HG03469 (cell line): ENCODE data around the gene PNPLA6.

ENCODE experiments used
- ATAC-seq: cut with Tn5 transposase; IDR thresholded peaks from one replicate; pipeline ENCODE4 v1.9.1; 2021; ENCODE audit warnings: mild to moderate bottlenecking, moderate library complexity, moderate number of reproducible peaks; ENCODE audit not compliant: unreplicated experiment

PNPLA6 gene

DNA sequence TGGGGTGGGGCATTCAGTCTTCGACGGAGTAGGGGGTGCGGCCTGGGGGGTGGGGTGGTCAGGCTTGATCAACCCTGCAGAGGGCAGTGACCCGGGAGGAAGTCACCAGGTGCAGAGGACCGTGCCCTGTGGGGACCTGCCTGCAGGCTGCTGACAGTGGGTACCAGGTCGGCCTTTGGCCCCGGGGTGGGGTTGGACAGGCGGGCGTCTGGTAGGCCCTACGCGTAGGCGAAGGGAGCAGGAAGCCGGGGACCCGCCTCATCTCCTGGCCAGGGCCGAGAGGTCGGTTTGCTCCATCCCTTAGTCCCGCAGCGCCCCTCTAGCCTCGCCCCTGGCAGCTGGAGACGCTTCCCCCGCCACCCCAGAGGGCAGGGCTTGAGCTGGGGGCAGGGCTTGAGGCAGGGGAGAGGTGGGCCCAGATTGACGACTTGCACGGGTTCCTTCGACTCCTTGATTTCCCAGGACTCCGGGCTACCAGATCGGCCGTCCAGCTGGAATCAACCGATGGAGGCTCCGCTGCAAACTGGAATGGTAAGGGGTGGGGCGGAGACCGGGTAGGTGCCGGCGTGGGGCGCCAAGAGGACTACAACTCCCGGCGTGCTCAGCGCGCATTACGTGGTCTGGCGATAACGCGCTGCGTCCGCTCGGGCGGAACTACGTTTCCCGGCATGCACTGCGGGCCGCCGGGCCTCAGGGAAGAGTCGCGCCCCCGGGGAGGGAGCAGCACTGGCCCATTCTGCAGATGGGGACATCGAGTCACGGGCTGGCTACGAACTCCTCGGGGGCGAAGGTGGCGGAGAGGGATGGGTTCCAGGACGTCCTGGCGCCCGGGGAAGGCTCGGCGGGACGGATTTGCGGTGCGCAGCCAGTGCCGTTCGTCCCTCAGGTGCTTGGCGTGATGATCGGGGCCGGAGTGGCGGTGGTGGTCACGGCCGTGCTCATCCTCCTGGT is at the start of gene PNPLA6:
TSS of gene PNPLA6 (plus strand) at position 671 of the 951 bp plus-strand sequence. CDS start at position 743, 72 bp downstream.
- peak; percentile 62 for ATAC-seq

DNA sequence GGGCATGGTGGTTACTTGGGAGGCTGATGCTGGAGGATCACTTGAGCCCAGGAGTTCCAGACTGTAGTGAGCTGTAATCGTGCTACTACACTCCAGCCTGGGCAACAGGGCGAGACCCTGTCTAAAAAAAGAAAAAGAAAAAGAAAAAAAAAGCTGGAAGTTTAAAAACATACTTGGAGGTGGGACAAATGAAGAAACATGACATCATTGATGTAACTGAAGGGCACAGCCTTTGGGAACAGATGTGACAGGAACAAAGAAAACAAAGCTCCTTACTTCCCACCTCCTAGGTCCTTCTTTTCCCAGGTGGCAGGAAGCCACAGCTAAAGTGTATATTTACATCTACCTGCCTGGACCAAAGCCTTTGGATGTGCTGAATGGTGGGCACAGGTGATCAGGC is 48.6 kb upstream of the PNPLA6 start:
- no peak for ATAC-seq

DNA sequence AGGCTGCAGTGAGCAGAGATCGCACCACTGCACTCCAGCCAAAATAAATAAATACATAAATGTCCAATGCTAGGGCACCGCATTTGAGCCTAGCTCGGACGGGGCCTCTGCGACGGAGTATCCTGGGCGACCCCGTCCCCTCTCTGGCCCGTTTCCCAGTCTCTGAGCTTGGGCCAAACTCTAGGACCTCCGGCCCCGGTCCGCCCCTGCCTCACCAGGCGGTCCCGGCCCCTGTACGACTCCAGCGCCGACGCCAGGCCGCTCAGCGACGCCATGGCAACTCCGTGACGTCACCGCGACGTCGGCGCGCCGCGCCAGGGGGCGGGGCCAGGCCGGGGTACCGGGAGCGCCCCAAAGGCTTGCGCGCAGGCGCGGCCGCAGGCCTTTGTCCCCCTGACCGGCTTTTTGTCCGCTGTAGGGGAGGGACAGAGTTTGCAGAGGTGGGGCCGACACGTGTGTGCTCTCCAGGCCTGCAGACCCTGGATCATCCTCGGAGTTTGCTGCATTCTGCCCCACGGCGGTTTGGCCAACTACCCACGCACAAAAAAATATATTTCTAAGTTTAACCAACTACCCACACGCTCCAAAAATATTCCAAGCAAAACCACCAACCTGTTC is 46.7 kb upstream of the PNPLA6 start, which contains the start of gene PEX11G:
TSS of gene PEX11G (minus strand) at position 300 of the 618 bp plus-strand sequence. CDS start at position 275, 25 bp downstream.
- ATAC-seq = peak; percentile 56

DNA sequence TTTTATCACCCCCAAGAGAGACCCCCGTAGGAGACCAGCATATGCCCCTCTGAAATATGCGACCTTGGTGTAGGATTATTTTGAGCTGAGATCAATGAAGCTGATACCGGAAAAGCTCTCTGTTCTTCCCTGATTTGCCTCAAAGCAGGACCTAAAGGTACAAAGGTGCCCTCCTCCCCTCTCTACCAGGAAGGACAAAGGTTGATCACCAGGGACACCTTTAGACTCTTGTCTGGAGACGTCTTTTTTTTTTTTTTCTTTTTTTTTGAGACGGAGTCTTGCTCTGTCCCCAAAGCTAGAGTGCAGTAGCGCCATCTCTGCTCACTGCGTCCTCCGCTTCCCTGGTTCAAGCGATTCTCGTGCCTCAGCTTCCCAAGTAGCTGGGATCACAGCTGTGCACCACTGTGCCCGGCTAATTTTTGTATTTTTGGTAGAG is 45.9 kb upstream of the PNPLA6 start:
- ATAC-seq = no peak

DNA sequence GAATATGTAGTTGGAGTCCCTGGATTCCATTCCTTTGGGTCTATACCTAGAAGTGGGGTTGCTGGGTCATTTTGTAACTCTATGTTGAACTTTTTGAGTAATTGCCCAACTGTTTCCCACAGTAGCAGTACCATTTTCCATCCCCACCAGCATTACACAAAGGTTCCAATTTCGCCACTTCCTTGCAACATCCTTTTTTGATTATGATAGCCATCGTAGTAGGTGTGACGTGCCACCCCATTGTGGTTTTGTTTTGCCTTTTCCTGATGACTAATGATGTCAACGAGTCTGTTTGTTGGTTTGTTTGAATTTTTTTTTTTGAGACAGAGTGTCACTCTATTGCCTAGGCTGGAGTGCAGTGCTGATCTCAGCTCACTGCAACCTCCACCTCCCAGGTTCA is 43.4 kb upstream of the PNPLA6 start:
- ATAC-seq = no peak

DNA sequence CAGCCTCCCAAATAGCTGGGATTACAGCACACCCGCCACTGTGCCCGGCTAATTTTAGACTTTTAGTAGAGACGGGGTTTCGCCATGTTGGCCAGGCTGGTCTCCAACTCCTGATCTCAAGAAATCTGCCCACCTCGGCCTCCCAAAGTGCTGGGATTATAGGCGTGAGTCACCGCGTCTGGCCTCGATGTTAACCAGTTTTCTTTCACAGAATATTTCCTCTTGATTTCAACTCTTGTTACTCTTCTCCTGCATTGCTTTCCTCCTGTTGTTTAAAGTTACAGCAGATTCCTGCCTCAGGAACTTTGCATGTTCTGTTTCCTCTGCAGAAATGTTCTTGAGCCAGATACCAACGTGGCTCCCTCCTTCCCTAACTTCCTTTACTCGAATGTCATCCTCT is 43.0 kb upstream of the PNPLA6 start:
- ATAC-seq = no peak

DNA sequence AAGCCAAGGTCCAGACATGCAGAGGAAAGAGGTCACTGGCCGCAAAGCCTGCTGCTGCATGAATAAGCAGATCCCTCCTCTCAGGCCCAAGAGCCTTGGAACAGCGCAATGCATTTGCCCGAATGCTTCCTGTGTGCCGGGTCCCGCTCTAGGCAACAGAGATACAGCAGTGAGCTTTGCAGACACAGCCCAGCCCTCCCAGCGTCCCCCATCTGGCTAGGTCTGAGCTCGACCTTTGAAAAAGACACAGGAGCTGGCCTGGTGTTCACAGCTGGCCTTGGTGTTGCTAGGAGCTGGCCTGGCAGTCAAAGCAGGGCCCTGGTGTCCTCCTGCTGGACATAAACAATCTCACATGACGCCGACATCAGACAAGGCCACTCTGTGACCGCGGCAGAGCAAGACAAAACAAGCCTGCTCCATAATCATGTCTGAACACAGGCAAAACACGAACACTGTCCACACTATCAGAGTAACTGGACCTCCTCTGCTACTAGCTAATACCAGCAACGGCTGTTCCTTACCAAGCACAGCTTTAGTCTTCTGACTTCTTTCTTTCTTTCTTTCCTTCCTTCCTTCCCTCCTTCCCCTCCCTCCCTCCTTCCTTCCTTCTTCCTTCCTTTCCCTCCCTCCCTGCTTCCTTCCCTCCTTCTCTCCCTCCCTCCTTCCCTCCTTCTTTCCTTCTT is 41.0 kb upstream of the PNPLA6 start:
- no peak for ATAC-seq

DNA sequence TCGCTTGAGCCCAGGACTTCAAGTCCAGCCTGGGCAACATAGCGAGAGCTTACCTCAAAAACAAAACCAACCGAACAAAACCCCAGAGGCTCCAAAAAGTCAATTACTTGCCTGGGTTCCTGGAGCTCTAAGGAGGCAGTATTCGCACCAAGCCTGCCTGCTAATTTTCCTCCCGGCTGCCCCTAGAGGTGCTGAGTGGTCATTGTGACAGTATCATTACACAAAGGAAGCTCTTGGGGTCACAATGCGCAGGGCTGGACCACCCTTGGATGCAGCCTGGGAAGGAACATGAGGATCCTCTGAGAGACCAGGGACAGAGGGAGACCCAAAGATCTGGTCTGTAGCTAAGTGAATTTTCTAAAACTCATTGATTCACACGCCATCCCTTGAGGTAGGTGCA is 38.2 kb upstream of the PNPLA6 start:
- ATAC-seq = no peak

DNA sequence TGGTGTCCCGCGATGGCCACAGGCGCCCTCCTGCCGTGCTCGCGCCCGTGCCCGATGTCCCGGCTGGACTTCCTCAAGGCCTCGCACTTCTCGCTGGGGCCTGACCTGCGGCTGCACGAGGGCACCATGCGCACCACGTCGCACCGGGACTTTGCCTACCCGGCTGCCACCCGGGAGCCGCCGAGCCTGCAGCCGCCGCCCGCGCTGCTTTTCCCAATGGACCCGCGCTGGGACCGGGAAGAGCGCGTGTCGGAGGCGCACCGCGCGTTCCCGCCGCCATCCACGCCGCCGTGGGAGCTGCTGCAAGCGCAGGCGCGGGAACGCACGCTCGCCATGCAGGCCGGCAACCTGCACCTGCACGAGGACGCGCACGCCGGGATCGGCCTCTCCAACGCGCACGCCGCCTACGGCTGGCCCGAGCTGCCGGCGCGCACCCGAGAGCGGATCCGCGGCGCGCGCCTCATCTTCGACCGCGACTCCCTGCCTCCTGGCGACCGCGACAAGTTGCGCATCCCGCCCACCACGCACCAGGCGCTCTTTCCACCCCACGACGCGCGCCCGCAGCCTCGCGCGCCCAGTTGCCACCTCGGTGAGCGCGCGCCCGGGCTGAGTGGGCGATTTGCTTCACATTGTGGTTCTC is 34.6 kb upstream of the PNPLA6 start:
- ATAC-seq = no peak

DNA sequence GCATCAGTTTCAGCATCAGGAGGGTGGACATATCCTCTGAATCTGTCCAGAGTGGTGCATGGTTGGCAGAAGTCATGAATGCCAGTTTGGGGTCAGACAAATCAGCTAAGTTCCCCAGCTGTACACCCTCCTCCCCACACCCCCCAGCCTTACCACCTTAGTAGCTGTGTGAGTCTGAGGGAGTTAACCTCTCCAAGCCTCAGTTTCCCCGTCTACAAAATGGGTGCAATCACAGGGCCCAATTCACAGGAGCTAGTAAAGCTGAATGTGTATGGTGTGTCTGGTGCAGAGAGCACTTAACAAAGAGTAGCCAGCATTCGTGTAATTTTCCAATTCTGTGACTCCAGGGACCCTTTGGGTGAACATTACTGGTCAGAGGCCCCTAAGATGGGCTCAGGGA is 33.0 kb upstream of the PNPLA6 start:
- no peak for ATAC-seq

DNA sequence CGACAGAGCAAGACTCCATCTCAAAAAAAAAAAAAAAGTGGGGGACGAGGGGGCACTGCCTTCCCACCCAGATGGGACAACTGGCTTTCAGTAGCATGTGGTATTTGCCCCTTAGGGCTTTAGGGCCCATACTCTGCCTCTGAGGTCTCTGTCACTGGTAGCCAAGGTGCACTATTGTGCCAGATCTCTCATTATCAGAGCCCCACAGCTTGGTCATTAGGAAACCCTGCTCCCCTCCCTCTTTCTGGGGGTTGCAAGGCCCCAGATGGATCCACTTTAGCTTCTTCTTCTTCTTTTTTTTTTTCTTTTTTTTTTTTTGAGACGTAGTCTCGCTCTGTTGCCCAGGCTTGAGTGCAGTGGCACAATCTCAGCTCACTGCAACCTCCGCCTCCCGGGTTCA is 30.8 kb upstream of the PNPLA6 start:
- no peak for ATAC-seq

DNA sequence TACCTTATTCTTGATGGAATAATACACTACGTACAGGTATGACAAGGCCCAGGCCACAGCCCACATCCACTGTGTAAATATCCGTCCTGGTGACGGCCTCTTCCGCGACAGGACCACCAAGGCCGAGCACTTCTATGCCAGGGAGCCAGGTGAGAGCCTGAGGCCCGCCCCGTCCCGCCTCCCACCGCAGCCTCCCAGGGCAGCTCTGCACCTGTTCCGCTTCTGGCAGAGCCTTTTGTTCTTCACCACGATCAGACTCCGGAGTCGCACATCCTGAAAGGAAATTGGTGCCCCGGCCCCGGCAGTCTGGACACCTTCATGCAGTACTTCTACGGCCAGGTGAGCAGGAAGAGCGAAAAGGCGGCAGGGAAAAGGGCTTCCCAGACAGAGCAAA is 30.2 kb upstream of the PNPLA6 start:
- ATAC-seq = no peak

DNA sequence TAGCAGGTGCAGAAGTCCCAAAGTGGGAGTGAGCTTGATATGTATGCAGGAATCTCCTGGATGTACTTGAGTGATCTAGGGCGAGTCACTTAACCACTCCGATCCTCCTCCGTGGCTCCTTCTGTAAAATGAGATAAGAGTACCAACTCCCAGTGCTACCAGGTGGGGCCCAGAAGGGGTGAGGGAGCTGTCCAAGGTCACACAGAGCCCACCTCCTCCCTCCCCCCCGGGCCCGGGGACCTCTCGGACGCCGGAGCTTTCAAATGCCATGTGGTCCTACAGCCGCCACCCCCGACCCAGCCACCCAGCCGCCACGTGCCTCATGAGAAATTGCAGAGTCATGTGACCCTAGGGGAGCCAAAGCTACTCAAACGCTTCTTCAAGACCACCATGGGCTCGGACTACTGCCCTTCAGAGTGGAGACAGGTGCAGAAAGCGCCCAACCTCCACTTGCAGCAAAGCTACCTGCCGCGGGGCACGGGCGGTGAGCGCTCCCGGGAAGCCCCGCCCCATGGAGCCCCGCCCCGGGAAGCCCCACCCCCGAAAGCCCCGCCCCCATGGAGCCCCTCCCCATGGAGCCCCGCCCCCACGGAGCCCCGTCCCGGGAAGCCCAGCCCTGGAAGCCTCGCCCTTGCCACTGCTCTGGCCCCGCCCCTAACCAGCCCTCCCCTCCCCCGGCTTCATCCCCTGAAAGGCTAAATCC is 29.7 kb upstream of the PNPLA6 start:
- ATAC-seq = no peak

DNA sequence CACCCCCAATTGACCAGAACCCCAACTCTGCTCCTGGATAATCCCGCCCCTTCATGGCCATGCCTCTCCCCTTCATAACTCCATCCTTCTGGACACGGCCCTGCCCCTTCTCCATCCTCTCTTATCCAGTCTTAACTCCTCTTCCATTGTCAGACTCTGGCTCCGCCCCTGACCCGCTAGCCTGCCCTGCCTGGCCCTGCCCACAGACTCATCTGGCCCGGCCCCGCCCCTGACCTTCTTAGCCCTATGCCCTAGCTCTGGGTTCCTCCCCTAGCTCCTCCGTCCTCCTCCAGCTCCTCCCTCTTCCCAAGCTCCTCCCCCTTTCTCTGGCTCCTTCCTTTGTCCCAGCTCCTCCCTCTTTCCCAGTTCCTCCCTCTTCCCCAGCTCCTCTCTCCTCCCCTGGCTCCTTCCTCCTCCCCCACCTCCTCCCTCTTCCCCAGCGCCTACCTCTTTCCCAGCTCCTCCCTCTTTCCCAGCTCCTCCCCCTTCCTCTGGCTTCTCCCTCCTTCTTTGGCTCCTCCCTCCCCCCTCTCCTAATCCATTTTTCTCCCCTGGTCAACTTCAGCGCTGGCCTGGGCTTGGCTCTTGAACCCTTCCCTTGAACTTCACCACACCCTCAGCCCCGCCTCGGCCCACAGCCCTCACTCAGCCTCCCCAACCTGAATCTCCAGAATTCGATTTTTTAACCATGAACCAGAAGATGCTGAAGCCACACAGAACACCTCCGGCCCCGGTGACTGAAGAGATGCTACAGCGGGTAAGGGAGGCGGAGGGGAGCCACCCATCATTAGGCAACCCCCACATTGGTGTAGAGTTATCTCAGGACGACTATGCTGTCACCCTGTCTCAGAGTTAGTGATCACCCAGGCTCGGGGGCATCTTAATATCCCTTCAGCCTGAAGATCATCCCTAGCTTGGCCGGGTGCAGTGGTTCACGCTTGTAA is 28.9 kb upstream of the PNPLA6 start:
- ATAC-seq = no peak

DNA sequence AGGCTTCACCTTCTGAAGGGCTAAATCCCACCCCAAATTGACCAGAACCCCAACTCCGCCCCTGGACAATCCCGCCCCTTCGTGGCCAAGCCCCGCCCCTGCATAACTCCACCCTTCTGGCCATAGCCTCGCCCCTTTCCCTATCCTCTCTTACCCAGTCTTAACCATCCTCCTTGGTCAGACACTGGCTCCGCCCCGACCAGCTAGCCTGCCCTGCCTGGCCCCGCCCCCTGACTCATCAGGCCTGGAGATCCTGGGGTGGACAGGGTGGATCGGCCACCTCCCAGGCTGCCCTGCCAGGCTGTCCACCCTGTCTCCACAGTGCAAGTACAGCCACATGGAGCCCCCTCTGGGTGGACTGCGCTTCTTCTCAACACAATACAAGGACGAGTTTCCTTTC is 27.6 kb upstream of the PNPLA6 start:
- ATAC-seq = no peak

DNA sequence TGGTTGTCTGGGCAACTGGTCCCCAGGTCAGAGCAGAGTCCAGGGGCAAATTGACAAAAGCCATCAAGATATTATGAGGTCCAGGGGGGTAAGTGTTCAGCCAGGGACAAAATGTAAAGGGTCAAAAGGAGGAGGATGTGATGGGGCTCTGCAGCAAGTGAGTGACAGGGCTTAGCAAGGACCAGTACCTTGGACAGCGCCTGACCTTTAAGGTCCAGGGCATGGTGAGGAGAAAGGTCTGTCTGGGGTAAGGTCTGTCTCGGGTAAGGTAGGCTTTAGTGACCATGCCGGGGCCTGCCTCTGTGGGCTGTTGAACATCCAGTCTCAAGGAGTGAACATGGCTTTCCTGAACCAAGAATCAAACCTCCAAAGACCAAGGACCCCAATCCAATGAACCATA is 25.9 kb upstream of the PNPLA6 start:
- no peak for ATAC-seq

DNA sequence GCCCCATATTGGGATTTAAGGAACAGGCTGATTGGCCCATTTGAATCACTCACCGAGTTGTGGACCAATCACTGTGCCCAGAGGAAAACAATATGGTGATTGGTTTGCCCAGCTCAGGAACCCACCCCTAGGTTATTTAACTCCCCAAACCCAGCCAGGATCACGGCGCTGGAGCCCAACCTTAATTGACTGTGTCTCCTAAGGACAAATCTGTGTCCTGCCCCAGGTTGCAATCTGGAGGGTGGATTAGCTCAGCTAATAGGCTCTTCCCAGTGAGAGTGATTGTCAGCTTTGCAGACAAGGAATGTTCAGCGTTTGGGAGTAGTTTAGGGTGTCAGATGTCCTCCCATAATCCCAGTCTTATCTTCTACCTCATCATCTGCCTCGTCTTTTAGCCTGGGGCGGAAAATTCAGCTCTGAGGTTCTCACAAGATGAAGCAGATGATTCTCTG is 23.1 kb upstream of the PNPLA6 start:
- ATAC-seq = no peak

DNA sequence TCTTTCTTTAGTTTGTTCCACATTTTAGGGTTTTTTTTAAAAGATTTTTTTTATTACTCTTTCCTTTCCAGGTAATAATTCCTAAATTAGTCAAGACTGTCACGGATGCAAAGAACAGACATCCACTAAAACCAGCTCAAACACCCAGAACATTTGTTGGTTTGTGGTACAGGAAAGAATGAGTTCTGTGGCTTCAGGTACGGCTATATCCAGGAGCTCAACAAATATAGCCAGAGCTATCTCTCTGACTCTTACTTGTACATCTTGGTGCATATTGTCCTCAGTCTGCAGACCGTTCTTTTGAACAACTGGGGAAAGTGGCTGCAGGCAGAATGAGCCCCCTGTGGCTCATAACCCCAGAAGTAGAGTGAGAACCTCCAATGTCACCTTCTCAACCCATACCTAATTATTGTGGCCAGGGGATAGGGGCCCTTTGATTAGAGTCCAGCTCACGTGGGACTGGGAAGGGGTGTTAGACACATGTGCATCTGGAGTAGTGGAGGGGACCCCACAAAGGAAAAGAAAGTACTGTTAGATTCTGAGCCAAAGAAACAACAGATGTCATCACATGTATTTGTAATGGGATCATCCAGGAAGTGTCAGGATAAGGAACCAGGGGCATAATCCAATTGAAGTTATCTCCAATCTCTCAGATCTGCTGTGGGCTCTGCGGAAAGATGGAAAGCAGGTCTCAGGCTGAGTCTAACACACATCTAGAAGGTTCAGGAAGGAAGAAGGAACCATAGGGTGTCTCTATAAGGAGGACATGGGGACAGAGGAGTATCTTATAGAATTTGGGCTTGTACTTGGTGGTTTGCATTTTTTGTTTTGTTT is 21.5 kb upstream of the PNPLA6 start:
- ATAC-seq = no peak
